NCI-H2029 (cell line): ENCODE measurements around the gene PTCH2.
"Not testable (repeated sequence)": the region's sequence is repeated elsewhere in the genome, so short reads cannot be mapped to it uniquely, and the experiment has no call there.

Experiments
- DNase-seq: peaks from one replicate; lab custom pipeline; 2025; lab: John Stamatoyannopoulos, UW

The PTCH2 gene

DNA sequence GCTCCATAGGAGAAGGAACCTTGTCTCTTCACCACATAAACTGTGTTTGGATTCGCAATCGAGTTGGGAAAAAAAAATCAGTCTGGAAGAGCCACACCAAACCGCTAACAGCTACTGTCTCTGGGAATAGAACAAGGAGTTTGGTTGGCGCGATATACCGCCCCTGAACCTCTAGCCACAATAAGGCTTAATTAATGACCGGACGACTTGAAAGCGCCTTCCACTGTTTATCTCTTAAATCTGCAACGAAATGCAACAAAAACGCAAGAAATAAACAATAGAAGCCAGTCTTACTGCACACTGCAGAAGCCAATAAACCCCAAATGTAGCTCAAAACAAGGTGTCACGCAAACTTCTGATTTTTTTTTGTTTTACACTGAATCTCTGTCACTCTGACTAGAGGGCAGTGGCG lies 23.9 kb downstream of the PTCH2 start:
- no peak for DNase-seq

DNA sequence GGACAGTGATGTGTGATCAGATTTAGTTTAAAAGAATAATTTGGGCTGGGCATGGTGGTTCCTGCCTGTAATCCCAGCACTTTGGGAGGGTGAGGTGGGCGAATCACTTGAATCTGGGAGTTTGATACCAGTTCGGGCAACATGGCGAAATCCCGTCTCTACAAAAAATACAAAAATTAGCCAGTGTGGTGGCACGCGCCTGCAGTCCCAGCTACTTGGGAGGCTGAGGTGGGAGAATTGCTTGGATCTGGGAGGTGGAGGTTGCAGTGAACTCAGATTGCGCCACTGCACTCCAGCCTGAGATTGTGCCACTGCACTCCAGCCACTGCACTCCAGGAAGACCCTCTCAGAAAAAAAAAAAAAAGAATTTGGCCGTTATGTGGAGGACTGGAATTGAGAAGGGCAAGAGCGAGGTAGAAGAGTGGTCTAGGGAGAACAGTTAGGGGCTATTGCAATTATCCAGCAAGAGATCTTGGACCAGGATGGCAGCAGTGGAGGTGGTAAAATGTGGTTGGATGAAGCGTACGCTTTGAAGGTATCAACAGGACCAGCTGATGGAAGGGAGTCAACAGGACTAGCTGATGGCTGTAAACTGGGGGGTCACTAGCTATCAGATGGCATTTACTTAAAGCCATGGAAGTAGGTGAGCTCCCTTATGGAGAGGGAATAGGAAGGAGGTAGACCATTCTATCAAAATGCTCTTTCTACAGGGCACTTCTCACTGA lies 25.1 kb downstream of the PTCH2 start:
- no peak for DNase-seq

DNA sequence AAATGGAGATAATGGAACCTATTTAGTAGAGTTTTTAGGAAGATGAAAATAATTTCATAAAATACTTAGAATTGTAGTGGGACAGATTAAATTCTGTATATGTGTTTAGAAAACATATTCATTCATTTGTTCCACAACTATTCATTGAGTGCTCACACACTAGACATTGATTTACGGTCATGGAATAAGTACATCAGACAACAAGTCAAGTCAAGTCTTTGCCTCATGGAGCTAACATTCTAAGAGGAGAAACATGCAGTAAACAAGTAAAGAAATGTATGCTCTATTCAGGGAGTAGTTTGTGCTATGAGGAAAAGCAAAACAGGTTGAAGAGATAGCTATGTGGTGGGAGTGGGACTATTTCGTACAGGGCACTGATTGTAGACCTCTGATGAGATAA lies 25.7 kb downstream of the PTCH2 start:
- no peak for DNase-seq

DNA sequence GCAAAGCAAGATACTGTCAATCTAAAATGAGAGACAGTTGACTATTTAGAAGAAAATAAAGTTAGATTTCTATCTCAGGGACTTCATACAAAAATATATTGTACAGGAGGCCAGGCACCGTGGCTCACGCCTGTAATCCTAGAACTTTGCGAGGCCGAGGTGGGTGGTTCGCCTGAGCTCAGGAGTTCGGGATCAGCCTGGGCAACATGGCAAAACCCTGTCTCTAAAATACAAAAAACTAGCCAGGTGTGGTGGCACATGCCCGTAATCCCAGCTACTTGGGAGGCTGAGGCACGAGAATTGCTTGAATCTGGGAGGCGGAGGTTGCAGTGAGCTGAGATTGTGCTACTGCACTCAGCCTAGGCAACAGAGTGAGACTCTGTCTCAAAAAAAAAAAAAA lies 27.1 kb downstream of the PTCH2 start:
- DNase-seq: not testable (repeated sequence)

DNA sequence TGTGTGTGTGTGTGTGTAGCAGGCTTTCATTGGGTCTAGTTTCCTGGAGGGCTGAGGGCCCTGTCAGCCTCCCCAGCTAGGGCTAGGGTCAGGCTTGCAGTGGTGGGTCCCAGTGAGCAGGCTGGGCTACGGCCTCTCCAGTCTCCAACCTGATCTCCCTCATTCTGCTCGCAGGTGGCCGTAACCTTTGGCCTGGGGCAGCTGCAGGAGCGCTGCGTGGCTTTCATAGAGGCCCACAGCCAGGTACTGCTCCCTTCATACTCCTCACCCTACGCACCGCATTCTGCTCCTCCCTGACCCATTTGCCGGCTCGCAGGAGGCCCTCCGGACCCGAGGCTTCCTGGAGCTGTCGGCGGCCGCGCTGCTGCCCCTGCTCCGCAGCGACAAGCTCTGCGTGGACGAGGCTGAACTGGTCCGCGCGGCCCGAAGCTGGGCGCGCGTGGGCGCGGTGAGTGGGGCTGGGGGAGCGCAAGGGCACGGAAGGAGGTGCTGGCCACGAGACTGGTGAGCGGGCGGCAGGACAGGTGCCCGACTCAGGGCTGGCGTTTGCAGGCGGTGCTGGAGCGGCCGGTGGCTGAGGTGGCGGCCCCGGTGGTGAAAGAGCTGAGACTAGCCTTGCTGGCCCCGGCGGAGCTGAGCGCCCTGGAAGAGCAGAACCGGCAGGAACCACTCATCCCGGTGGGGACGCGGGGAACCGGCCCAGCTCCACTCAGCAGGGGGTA lies 30.1 kb downstream of the PTCH2 start:
- DNase-seq: no peak

DNA sequence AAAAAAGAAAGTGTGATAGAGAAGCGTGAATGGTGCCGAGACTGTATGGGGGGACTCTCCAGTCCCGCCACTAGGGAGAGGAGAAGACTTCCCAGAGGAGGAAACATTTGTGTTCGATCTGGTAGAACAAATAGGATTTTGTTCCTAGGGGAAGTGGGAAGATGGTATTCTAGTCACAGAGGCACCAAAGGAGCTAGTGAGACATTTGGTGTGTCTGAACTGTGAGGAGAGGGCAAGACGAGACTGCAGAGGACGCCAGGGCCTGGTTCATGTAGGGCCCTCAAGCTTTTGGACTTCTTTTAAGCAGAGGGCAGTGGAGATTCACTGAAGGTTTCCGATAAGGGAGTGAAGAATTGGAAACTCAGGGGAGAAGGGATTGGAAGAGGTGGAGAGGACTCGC lies 31.8 kb downstream of the PTCH2 start:
- no peak for DNase-seq

DNA sequence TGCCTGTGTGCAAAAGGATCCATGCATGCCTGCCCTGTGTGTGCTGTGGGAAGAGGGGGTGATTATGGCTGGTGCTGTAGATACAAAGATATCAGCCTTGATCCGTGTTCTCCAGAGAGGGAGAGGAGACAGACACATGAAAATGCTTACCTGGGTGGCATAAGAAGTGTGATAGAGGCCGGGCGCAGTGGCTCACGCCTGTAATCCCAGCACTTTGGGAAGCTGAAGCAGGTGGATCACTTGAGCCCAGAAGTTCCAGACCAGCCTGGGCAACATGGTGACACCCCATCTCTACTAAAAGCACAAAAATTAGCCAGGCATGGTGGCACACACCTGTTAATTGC lies 32.3 kb downstream of the PTCH2 start:
- not testable (repeated sequence) for DNase-seq

DNA sequence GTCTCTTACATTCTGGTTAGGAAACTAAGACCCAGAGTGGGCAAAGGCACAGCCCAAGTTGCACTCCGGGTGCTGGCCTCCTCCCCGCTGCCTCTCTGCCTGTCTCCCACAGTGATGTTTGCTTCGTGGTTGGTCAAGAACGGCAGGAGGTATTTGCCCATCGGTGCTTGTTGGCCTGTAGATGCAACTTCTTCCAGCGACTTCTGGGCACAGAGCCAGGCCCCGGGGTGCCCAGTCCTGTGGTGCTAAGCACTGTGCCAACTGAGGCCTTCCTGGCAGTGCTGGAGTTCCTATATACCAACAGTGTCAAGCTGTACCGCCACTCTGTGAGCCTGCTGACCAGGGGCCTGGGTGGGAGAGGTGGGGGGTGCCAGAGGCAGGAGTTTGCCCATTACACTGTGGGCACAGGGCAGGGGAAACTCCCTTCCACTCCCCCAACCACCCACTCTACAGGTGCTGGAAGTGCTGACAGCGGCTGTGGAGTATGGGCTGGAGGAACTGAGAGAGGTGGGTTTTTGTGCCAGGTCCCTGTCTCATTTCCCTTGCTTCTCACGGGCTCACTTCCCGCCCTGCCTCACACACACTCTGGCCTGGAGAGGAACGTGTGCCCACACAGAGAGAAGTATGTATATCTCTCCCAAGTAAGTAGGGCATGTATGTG lies 32.8 kb downstream of the PTCH2 start:
- DNase-seq: peak; percentile 31

DNA sequence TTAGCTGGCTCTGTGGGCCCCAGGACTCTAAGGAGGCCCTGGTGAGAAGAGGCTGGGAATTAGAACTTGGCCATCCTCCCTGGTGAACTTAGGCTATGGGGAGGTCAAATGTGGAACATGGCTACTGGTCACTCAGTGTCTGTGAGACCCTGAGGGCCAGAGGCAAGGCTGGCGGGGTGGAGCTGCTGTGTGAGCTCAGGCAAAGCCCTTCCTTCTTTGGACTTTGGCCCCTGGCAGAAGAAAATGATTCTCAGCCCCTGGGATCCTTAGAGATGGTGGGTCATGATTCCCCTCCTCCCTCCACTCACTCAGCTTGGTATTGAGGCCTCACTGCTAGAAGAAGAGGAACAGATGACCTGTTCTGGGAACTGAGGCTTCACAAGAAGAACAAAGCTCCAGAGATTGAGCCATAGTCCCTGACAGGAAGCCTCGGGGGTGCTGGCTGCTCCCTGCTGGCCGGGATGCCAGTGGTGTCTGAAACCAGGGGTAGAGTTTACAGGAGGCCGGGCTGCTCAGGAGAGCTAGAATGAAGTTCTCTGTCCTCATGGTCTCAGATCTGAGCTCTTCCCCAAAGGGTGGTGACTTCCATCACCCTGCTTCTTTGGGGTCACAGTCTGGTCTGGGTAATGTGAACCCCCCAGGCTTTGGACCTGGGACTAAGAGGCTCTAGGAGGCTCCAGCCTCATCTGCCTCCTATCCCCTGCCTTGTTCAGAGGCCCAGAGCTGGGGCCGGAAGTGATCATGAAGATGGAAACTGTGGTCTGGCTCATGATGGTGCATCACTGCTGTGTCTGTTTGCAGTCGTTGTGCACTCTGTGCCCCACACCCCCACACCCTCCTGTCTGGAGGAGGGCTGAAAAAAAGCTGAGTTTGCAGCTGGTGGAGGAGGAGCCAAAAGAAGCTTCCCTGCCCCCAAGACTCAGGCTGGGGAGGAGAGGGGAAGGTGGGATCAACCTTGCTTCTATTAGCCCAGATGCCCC lies 33.8 kb downstream of the PTCH2 start:
- DNase-seq: no peak

DNA sequence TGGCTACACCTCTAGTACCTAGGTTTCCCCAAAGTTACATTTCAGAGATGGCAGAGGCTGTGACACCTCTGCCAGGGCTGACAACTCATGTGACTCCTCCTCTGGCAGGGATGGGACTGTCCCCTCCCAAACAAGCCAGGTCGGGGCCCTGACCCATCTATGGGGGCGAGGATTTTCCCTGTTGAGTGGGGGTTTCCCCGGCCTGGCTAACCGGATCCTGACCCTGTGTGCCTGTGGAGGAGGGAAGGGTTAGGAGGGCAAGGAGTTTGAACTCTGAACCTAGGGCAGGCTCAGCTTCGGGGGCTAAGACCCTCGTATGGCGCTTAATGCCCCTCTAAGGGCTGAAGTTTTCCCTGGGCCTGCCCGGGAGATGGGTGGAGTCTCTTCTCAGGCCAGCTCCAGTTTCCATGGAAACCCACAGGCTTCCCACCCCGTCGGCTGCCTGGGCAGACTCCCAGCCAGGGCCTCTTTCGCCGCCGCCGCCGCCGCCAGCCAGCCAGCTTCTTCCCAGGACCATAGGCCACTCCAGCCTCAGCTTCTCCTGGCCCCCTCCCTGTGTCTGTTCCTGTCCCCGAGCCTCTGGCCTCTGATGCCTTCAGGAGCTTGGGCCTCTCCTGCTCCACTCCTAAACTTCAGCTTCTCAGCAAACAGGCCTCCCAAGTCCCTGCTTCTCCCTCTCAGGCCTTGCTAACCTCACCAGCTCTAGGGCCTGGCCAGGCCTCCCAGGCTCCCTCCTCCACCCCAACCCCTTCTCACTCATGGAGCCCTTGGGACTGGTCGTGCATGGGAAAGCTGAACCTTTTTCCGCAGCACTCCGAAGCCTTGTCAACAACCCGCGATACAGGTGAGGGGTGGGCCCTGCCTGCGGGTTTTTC lies 34.8 kb downstream of the PTCH2 start, which contains the start of gene BTBD19:
Gene BTBD19, plus strand, starts transcription at position 461 of the 875 bp plus-strand sequence. Its CDS starts 298 bp downstream, at position 759.
- DNase-seq: no peak

DNA sequence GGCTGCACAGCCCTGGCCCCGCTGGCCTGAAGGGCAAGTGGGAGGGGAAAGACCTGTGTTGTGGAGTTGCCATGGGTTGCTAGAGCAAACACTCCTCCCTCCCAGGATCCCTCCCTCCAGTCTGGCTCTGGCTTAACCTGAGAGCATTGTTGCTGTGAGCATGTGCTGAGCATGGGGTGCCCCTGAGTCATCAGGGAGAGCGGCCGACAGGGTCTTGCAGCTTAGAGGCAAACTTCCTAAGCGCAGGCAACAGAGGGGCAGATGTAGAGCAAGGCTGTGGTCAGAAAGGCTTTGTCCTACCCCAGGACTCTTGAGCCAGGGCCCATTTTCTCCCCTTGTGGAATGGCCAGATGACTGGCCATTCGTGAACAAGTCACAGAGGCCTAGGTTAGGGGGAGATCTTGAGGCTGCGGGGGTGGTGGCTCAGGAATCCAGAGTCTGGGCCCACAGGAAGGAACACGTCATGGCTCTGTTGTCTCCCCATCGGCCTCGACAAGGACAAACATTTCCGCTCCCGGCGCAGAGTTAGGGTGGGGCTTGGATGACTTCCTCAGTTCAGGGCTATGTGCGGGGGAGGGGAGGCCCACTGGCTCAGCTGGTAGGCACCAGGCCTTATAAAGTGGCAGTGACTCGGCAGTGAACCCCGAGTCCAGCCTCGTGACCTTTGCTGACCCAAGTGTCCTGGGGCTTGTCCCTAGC lies 35.5 kb downstream of the PTCH2 start:
- peak; percentile 96 for DNase-seq

DNA sequence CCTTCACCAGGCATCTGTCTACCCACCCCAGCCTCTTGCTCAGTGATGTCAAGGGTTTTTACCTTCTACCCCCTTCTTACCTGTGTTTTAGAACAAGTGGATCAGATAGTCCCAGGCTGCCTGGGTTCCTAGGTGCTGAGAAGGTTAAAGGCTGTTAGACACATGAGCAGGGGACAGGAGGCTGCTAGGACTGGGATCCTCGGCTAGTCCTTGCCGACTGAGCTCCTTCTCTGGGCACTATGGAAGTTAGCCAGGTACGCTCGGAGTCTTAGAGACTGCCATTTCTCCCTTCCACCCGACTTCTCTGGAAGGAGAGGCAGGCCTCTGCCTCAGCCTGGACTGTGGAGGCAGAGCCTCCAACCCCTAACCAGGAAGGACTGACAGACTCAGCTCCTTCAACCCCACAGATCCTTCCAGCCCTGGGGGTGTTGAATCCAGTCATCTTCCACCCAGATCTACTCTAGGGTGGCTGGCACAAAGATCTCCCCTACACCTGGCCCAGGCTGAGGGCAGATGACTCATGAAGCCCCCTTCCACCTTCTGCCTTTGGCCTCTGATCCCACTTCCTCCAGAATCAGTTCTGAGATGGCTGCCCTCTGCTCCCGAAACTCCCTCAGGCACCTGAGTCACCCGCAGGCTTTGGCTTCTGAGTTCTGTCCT lies 36.2 kb downstream of the PTCH2 start, which contains the start of gene DYNLT4:
Gene DYNLT4, minus strand, starts transcription at position 648 of the 660 bp plus-strand sequence. CDS start 683 bp downstream, outside the sequence.
- DNase-seq: no peak

DNA sequence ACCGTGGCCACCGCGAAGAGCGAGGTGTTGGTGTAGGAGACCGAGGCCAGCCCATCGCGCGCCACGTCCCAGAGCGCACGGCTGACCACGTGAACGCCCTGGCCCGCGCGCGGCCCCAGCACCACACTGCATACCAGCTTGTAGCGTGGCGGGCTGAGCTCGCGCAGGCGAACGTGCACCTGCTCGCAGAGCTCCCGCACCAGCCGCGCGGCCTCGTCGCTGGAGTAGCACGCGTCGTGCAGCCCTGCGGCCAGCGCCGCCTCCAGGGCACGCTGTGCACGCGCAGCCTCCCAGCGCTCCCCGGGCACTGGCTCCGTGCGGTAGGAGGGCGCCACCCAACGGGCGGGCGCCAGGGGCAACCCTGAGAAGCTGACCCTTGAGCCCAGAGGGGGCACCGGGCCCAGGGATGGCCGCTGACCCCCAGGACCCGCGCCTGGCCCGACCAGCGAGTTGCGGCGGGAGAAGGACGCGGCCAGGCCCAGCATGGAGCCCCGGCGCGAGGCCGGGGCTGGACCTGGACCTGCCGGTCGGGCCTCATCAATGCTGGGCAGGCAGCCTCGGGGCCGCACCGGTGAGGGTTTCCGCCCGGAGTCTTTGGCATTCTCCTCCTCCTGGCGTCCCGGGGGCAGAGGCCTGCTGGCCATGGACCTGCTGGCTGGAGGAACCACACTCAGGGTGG lies 36.9 kb downstream of the PTCH2 start:
- DNase-seq: no peak

DNA sequence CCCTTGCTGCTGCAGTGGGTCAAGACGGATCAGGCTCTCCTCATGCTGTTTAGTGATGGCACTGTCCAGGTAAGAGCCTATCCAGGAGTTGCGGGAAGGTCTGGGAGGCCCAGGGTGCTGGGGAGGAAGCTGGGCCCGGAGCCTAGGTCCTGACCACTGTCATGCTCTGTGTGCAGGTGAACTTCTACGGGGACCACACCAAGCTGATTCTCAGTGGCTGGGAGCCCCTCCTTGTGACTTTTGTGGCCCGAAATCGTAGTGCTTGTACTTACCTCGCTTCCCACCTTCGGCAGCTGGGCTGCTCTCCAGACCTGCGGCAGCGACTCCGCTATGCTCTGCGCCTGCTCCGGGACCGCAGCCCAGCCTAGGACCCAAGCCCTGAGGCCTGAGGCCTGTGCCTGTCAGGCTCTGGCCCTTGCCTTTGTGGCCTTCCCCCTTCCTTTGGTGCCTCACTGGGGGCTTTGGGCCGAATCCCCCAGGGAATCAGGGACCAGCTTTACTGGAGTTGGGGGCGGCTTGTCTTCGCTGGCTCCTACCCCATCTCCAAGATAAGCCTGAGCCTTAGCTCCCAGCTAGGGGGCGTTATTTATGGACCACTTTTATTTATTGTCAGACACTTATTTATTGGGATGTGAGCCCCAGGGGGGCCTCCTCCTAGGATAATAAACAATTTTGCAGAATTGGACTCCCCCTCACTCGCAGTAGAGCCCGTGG lies 37.6 kb downstream of the PTCH2 start:
- no peak for DNase-seq

DNA sequence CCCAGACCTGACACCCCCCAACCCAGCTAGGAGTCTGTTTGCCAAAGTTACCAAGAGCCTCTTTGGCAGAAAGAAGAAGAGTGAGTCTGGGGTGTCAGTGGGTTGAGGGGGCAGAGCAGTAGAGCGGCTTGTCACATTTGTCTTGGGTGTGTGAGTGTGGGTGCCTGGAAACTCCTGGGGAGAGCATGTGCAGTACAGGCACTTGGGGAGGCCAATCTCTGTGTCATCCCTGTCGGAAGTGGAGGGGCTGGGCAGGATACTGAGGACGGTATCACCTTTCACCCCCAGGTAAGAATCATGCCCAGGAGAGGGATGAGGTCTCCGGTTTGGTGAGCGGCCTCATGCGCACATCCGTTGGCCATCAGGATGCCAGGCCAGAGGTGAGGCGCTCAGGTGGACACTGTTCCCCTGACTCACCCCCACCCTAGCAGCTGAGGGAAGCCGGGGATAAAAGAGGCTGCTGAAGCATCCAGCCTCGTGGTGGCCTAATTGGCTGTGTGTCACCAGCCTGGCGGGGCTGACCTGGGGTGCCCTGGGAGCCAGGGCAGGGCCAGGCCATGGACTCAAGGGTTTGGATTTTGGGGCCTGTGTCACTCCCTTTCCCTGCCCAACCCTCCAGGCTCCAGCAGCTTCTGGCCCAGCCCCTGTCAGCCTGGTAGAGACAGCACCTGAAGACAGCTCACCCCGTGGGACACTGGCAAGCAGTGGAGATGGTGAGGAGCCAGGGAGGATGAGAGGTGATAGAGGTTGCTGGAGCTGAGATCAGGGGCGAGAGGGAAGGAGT lies 39.5 kb downstream of the PTCH2 start:
- DNase-seq: no peak

DNA sequence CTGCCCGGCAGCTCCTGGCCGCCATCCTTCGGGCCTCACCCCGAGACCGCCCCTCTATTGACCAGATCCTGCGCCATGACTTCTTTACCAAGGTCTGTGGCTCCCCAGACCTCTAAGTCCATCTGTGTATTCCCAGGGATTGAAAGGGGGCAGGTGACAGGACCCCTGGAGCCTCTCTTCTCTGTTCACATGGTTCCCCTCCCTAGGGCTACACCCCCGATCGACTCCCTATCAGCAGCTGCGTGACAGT lies 40.1 kb downstream of the PTCH2 start:
- DNase-seq: no peak

DNA sequence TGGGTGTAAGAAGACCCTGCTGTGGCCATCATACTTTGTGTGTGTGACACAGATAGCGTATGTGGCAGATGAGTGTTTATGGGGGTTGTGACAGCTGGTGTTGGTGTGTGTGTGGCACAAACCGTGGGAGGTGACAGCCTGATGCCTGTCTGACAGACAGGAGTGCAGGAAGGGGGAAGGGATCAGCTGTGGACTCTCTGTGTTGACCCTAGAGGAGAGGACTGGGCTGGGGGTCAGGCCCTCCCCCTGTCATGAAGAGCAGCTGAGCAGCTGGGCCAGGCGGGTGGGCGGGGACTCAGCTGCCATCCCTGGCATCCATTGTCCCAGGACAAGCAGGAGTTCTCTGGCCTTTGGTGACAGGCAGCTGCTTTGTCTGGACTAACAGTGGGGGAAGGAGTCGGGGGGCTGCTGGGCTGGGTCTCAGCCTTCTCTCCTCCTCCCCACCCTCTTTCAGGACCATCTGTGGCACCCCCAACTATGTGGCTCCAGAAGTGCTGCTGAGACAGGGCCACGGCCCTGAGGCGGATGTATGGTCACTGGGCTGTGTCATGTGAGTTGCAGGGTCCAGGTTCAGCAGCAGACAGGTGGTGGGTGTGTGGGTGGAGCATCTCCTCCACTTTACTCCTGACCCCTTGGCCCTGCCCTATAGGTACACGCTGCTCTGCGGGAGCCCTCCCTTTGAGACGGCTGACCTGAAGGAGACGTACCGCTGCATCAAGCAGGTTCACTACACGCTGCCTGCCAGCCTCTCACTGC lies 40.6 kb downstream of the PTCH2 start:
- no peak for DNase-seq
